ENCODE measurements around the gene CDC42BPB. TPM values are rescaled to one million over a fixed set of nuclear protein-coding genes. Genes with fewer than 3 reads are reported as not detected.

CDC42BPB gene
- total RNA-seq, 1 donor from 2014 or later: 64.6 TPM

GRCh38 chr14:102962111-102962627 lies 95.2 kb downstream of the CDC42BPB start:
- no peak for ATAC-seq (ENCODE audit: poor library complexity)
- no peak for DNase-seq
- intact Hi-C loops (cut with DNase I): no loop called here

GRCh38 chr14:102958461-102958860 lies 98.9 kb downstream of the CDC42BPB start:
- DNase-seq: no peak
- intact Hi-C loops (cut with DNase I): no loop called here
- ATAC-seq (ENCODE audit: poor library complexity): no peak

- DNase-seq: no peak
- no peak for ATAC-seq (ENCODE audit: poor library complexity)
- intact Hi-C loops (cut with DNase I): no loop called here
Measured at GRCh38 chr14:102957222-102957621, 100.1 kb downstream of the CDC42BPB start.

GRCh38 chr14:102955636-102956408 lies 101.5 kb downstream of the CDC42BPB start:
- intact Hi-C loops (cut with DNase I): no loop called here
- no peak for DNase-seq
- ATAC-seq (ENCODE audit: poor library complexity): peak; percentile 55

GRCh38 chr14:102954081-102954789 lies 103.1 kb downstream of the CDC42BPB start:
- intact Hi-C loops (cut with DNase I): no loop called here
- DNase-seq (no peak), ATAC-seq (ENCODE audit: poor library complexity) (no peak)

- ATAC-seq (ENCODE audit: poor library complexity): no peak
- DNase-seq: no peak
- intact Hi-C loops (cut with DNase I): no loop called here
Measured at GRCh38 chr14:102953100-102953499, 104.2 kb downstream of the CDC42BPB start.

GRCh38 chr14:102952276-102952675 lies 105.1 kb downstream of the CDC42BPB start:
- DNase-seq (no peak), ATAC-seq (ENCODE audit: poor library complexity) (no peak)
- intact Hi-C loops (cut with DNase I): no loop called here

GRCh38 chr14:102951799-102952198 lies 105.5 kb downstream of the CDC42BPB start:
- intact Hi-C loops (cut with DNase I): no loop called here
- no peak for DNase-seq
- ATAC-seq (ENCODE audit: poor library complexity): no peak

GRCh38 chr14:102951034-102951433 lies 106.3 kb downstream of the CDC42BPB start:
- DNase-seq (no peak), ATAC-seq (ENCODE audit: poor library complexity) (no peak)
- intact Hi-C loops (cut with DNase I): no loop called here

GRCh38 chr14:102949801-102950451 lies 107.4 kb downstream of the CDC42BPB start:
- intact Hi-C loops (cut with DNase I): no loop called here
- peak; percentile 80 for DNase-seq
- ATAC-seq (ENCODE audit: poor library complexity): peak; percentile 84

GRCh38 chr14:102949062-102949800 lies 108.1 kb downstream of the CDC42BPB start:
- peak; percentile 55 for DNase-seq
- ATAC-seq (ENCODE audit: poor library complexity): peak; percentile 22
- intact Hi-C loops (cut with DNase I): no loop called here

GRCh38 chr14:102948698-102949061 lies 108.7 kb downstream of the CDC42BPB start:
- DNase-seq: peak; percentile 33
- intact Hi-C loops (cut with DNase I): no loop called here
- no peak for ATAC-seq (ENCODE audit: poor library complexity)

- DNase-seq (peak; percentile 30), ATAC-seq (ENCODE audit: poor library complexity) (no peak)
- intact Hi-C loops (cut with DNase I): no loop called here
Measured at GRCh38 chr14:102947321-102948103, 109.8 kb downstream of the CDC42BPB start.

- intact Hi-C loops (cut with DNase I): no loop called here
- DNase-seq: peak; percentile 31
- no peak for ATAC-seq (ENCODE audit: poor library complexity)
Measured at GRCh38 chr14:102945346-102946130, 111.8 kb downstream of the CDC42BPB start.

- ATAC-seq (ENCODE audit: poor library complexity) (no peak), DNase-seq (peak; percentile 32)
- intact Hi-C loops (cut with DNase I): no loop called here
Measured at GRCh38 chr14:102944448-102945330, 112.7 kb downstream of the CDC42BPB start.

GRCh38 chr14:102943979-102944378 lies 113.4 kb downstream of the CDC42BPB start:
- DNase-seq (peak; percentile 25), ATAC-seq (ENCODE audit: poor library complexity) (no peak)
- intact Hi-C loops (cut with DNase I): no loop called here

All from Right ventricle myocardium superior (tissue), 1 donor.